ENCODE data around the gene CNOT10.
A peak's percentile ranks its signal among the peaks of the same experiment; 100 is the strongest.

Gene CNOT10

DNA sequence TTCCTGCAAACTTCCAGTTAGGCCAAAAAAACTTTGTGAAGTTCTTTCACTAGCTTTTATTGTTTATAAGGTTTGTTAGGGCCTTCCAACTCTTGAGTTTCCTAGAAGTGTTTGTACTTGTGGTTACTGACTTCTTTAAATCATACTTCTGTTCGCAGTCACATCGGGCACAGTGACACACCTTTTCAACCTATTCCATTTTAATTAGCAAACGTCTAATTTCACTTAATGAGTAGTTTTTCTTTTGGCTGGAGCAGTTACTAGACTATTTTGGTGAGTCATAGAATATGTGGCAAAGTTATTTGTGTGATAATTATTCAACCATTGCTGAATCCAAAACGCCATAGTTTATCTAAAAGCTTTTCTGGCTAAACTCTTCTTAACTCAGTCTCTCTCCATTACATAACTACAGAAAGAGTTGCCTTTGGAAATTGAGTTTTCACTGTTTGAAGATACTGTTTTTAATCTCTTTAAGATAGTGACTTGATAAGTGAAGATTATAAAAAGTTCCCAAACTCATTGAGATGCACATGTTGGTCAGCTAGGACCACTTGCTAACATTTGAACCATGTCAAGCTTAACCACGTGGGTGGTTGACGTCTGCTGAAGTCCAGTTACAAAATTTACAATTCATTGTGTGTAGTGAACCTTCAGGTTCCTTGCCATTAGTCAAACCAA is 21.5 kb downstream of the CNOT10 start:
- no CpG with 5 or more reads among the region's 6 CpGs for WGBS (ENCODE audit: extremely low coverage, insufficient coverage, insufficient read length)
- Histone ChIP-seq H3K4me2 (ENCODE audit: low read length) (no peak overlapping the region), H3K4me3 (ENCODE audit: low read depth, low read length) (no peak overlapping the region), H2AK5ac (ENCODE audit: low read length) (no peak overlapping the region), H3K27ac (ENCODE audit: low read depth, low read length) (no peak overlapping the region), H3K9me3 (ENCODE audit: insufficient read depth, low read depth, low read length) (no peaks in the 10 kb centered on the region), H4K91ac (ENCODE audit: low read depth, low read length) (no peak overlapping the region), H3K4ac (ENCODE audit: low read depth, low read length) (no peak overlapping the region), H3K79me1 (ENCODE audit: low read length) (no peaks in the 10 kb centered on the region), H3K18ac (ENCODE audit: low read length) (no peak overlapping the region), H3K27me3 (ENCODE audit: insufficient read depth, low read length) (no peaks in the 10 kb centered on the region), H2BK120ac (ENCODE audit: insufficient read depth, low read length, poor library complexity) (no peak overlapping the region), H2AFZ (ENCODE audit: insufficient read depth, low read length, poor library complexity) (no peak overlapping the region), H3K79me2 (ENCODE audit: control insufficient read depth, insufficient read depth, low read length, poor library complexity) (no peaks in the 10 kb centered on the region), H2BK12ac (ENCODE audit: low read length) (no peak overlapping the region), H3K4me1 (ENCODE audit: control insufficient read depth in 1 of 2, insufficient read depth in 2 of 2, low read length in 2 of 2) (no peaks in the 10 kb centered on the region), H3K14ac (ENCODE audit: low read length) (no peak overlapping the region), H4K8ac (ENCODE audit: low read depth, low read length) (no peak overlapping the region), H2BK5ac (ENCODE audit: low read depth, low read length, poor library complexity) (no peak overlapping the region), H3K23ac (ENCODE audit: low read length) (no peak overlapping the region), H3K9ac (ENCODE audit: low read length) (no peak overlapping the region), H3K36me3 (ENCODE audit: control insufficient read depth in 1 of 2, insufficient read depth in 2 of 2, low read length in 2 of 2) (peaks cover 4% of the 10 kb centered on the region in 2 experiments), H4K12ac (ENCODE audit: low read depth, low read length) (no peak overlapping the region)
- no peak for DNase-seq

DNA sequence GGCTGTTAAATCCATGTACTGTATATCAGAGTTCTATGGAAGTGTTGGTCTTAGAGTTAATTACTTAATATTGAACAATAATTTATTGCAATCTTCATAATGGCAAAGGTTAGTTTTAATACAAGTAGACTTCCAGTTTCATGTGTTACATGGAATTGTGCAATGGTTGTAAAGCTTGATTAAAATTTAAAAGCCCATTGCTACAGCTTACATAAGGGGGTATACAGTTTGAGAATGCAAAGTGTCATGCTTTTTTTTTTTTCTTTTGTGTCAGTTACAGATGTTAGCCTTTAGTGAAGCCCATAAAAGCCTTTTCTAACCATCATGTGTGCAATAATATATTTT is 22.0 kb downstream of the CNOT10 start:
- H3K4ac ChIP-seq (ENCODE audit: low read depth, low read length) = no peak overlapping the region
- peaks cover 4% of the 10 kb centered on the region in 2 experiments for H3K36me3 ChIP-seq (ENCODE audit: control insufficient read depth in 1 of 2, insufficient read depth in 2 of 2, low read length in 2 of 2)
- no peak overlapping the region for H2AFZ ChIP-seq (ENCODE audit: insufficient read depth, low read length, poor library complexity)
- no peak overlapping the region for H4K8ac ChIP-seq (ENCODE audit: low read depth, low read length)
- no peak overlapping the region for H3K18ac ChIP-seq (ENCODE audit: low read length)
- H2BK12ac ChIP-seq (ENCODE audit: low read length) = no peak overlapping the region
- no peaks in the 10 kb centered on the region for H3K9me3 ChIP-seq (ENCODE audit: insufficient read depth, low read depth, low read length)
- H3K4me2 ChIP-seq (ENCODE audit: low read length) = no peak overlapping the region
- no peak overlapping the region for H4K91ac ChIP-seq (ENCODE audit: low read depth, low read length)
- H3K4me1 ChIP-seq (ENCODE audit: control insufficient read depth in 1 of 2, insufficient read depth in 2 of 2, low read length in 2 of 2) = no peaks in the 10 kb centered on the region
- no peaks in the 10 kb centered on the region for H3K79me2 ChIP-seq (ENCODE audit: control insufficient read depth, insufficient read depth, low read length, poor library complexity)
- no peak overlapping the region for H2AK5ac ChIP-seq (ENCODE audit: low read length)
- H2BK5ac ChIP-seq (ENCODE audit: low read depth, low read length, poor library complexity) = no peak overlapping the region
- H4K12ac ChIP-seq (ENCODE audit: low read depth, low read length) = no peak overlapping the region
- H3K27ac ChIP-seq (ENCODE audit: low read depth, low read length) = no peak overlapping the region
- no peak overlapping the region for H3K4me3 ChIP-seq (ENCODE audit: low read depth, low read length)
- H3K9ac ChIP-seq (ENCODE audit: low read length) = no peak overlapping the region
- H3K79me1 ChIP-seq (ENCODE audit: low read length) = no peaks in the 10 kb centered on the region
- no peak overlapping the region for H3K14ac ChIP-seq (ENCODE audit: low read length)
- H3K27me3 ChIP-seq (ENCODE audit: insufficient read depth, low read length) = no peaks in the 10 kb centered on the region
- DNase-seq = no peak
- H3K23ac ChIP-seq (ENCODE audit: low read length) = no peak overlapping the region
- no peak overlapping the region for H2BK120ac ChIP-seq (ENCODE audit: insufficient read depth, low read length, poor library complexity)

GRCh38 chr3:32708672-32709283 is 23.8 kb downstream of the CNOT10 start:
- Histone ChIP-seq H3K4me2 (ENCODE audit: low read length) (no peak overlapping the region), H3K79me1 (ENCODE audit: low read length) (no peaks in the 10 kb centered on the region), H3K9me3 (ENCODE audit: insufficient read depth, low read depth, low read length) (no peaks in the 10 kb centered on the region), H3K18ac (ENCODE audit: low read length) (no peak overlapping the region), H3K79me2 (ENCODE audit: control insufficient read depth, insufficient read depth, low read length, poor library complexity) (no peaks in the 10 kb centered on the region), H2AFZ (ENCODE audit: insufficient read depth, low read length, poor library complexity) (no peak overlapping the region), H2BK120ac (ENCODE audit: insufficient read depth, low read length, poor library complexity) (no peak overlapping the region), H2AK5ac (ENCODE audit: low read length) (no peak overlapping the region), H3K36me3 (ENCODE audit: control insufficient read depth in 1 of 2, insufficient read depth in 2 of 2, low read length in 2 of 2) (peaks cover 4% of the 10 kb centered on the region in 2 experiments), H3K27ac (ENCODE audit: low read depth, low read length) (no peak overlapping the region), H3K4me3 (ENCODE audit: low read depth, low read length) (no peak overlapping the region), H4K91ac (ENCODE audit: low read depth, low read length) (no peak overlapping the region), H4K8ac (ENCODE audit: low read depth, low read length) (no peak overlapping the region), H4K12ac (ENCODE audit: low read depth, low read length) (no peak overlapping the region), H2BK5ac (ENCODE audit: low read depth, low read length, poor library complexity) (no peak overlapping the region), H3K9ac (ENCODE audit: low read length) (no peak overlapping the region), H3K27me3 (ENCODE audit: insufficient read depth, low read length) (no peaks in the 10 kb centered on the region), H2BK12ac (ENCODE audit: low read length) (no peak overlapping the region), H3K4ac (ENCODE audit: low read depth, low read length) (no peak overlapping the region), H3K23ac (ENCODE audit: low read length) (no peak overlapping the region), H3K14ac (ENCODE audit: low read length) (no peak overlapping the region), H3K4me1 (ENCODE audit: control insufficient read depth in 1 of 2, insufficient read depth in 2 of 2, low read length in 2 of 2) (peaks cover 0 to 2% of the 10 kb centered on the region in 2 experiments)
- WGBS (ENCODE audit: extremely low coverage, insufficient coverage, insufficient read length) = no CpG with 5 or more reads among the region's 3 CpGs
- peak in 1 of 2 donors; percentile 69 for DNase-seq

DNA sequence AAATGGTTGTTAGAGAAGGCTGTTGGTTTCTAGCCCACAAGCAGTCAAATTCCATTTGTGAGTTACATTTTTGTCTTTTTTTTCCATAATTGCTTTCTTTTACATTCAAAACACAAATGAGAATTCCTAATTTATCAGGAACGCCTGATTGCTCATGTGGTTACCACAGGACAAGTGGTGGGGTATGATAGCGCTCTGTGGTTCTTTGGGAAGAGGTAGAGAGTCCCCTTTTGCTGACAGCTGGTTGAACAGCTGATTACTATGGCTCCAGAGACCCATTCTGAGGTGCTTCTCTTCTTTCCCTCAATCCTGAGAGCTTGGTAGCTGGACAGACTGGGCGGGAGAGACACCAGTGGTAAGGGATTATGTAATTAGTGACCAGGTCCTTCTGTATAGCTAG is 24.4 kb downstream of the CNOT10 start:
- Histone ChIP-seq H3K18ac (ENCODE audit: low read length) (no peak overlapping the region), H3K4me3 (ENCODE audit: low read depth, low read length) (no peak overlapping the region), H2AFZ (ENCODE audit: insufficient read depth, low read length, poor library complexity) (no peak overlapping the region), H2BK12ac (ENCODE audit: low read length) (no peak overlapping the region), H3K23ac (ENCODE audit: low read length) (no peak overlapping the region), H3K79me1 (ENCODE audit: low read length) (no peaks in the 10 kb centered on the region), H3K4me2 (ENCODE audit: low read length) (no peak overlapping the region), H3K14ac (ENCODE audit: low read length) (no peak overlapping the region), H3K79me2 (ENCODE audit: control insufficient read depth, insufficient read depth, low read length, poor library complexity) (no peaks in the 10 kb centered on the region), H4K12ac (ENCODE audit: low read depth, low read length) (no peak overlapping the region), H4K91ac (ENCODE audit: low read depth, low read length) (no peak overlapping the region), H2BK120ac (ENCODE audit: insufficient read depth, low read length, poor library complexity) (no peak overlapping the region), H4K8ac (ENCODE audit: low read depth, low read length) (no peak overlapping the region), H3K4ac (ENCODE audit: low read depth, low read length) (no peak overlapping the region), H3K36me3 (ENCODE audit: control insufficient read depth in 1 of 2, insufficient read depth in 2 of 2, low read length in 2 of 2) (peaks cover 4% of the 10 kb centered on the region in 2 experiments), H3K27ac (ENCODE audit: low read depth, low read length) (no peak overlapping the region), H3K27me3 (ENCODE audit: insufficient read depth, low read length) (no peaks in the 10 kb centered on the region), H2BK5ac (ENCODE audit: low read depth, low read length, poor library complexity) (no peak overlapping the region), H3K9ac (ENCODE audit: low read length) (no peak overlapping the region), H3K9me3 (ENCODE audit: insufficient read depth, low read depth, low read length) (no peaks in the 10 kb centered on the region), H3K4me1 (ENCODE audit: control insufficient read depth in 1 of 2, insufficient read depth in 2 of 2, low read length in 2 of 2) (peaks cover 0 to 2% of the 10 kb centered on the region in 2 experiments), H2AK5ac (ENCODE audit: low read length) (no peak overlapping the region)
- peak in 1 of 2 donors; percentile 39 for DNase-seq
- no CpG with 5 or more reads among the region's 3 CpGs for WGBS (ENCODE audit: extremely low coverage, insufficient coverage, insufficient read length)

Measured in trophoblast cell (in vitro differentiated cells and primary cell).